Epidermal melanocyte (primary cell): ENCODE measurements around the gene TBC1D22A.

ENCODE experiments used
- DNase-seq: peaks from one replicate; pipeline ENCODE4 v3.0.0; 2011; ENCODE audit warnings: low spot score; ENCODE audit not compliant: insufficient read length

The TBC1D22A gene

GRCh38 chr22:46752988-46753310 is 9.5 kb upstream of the TBC1D22A start:
- no peak for DNase-seq

GRCh38 chr22:46753360-46753759 is 9.1 kb upstream of the TBC1D22A start:
- no peak for DNase-seq

- no peak for DNase-seq
Measured at GRCh38 chr22:46753761-46754109, 8.7 kb upstream of the TBC1D22A start.

- DNase-seq: peak; percentile 76
Measured at GRCh38 chr22:46754110-46754799, 8.2 kb upstream of the TBC1D22A start.

GRCh38 chr22:46754826-46755225 is 7.6 kb upstream of the TBC1D22A start:
- DNase-seq: no peak

GRCh38 chr22:46755525-46755924 is 6.9 kb upstream of the TBC1D22A start:
- DNase-seq: no peak

- DNase-seq: no peak
Measured at GRCh38 chr22:46756097-46756496, 6.4 kb upstream of the TBC1D22A start.

GRCh38 chr22:46757104-46757503 is 5.3 kb upstream of the TBC1D22A start:
- DNase-seq: no peak

- no peak for DNase-seq
Measured at GRCh38 chr22:46758121-46758520, 4.3 kb upstream of the TBC1D22A start.

- DNase-seq: no peak
Measured at GRCh38 chr22:46758867-46759290, 3.6 kb upstream of the TBC1D22A start.

GRCh38 chr22:46761017-46761416 is 1.4 kb upstream of the TBC1D22A start:
- DNase-seq: no peak

- no peak for DNase-seq
Measured at GRCh38 chr22:46761539-46762237, 762 bp upstream of the TBC1D22A start.

GRCh38 chr22:46763051-46763705 is 728 bp downstream of the TBC1D22A start:
- DNase-seq: no peak

GRCh38 chr22:46764140-46764680 is 1.8 kb downstream of the TBC1D22A start:
- no peak for DNase-seq

GRCh38 chr22:46764779-46765485 is 2.5 kb downstream of the TBC1D22A start:
- DNase-seq: no peak

- DNase-seq: no peak
Measured at GRCh38 chr22:46766611-46767010, 4.2 kb downstream of the TBC1D22A start.

- DNase-seq: no peak
Measured at GRCh38 chr22:46767249-46767985, 5.0 kb downstream of the TBC1D22A start.

- no peak for DNase-seq
Measured at GRCh38 chr22:46769191-46769675, 6.8 kb downstream of the TBC1D22A start.

GRCh38 chr22:46769706-46770105 is 7.3 kb downstream of the TBC1D22A start:
- DNase-seq: no peak

- DNase-seq: no peak
Measured at GRCh38 chr22:46770151-46770641, 7.7 kb downstream of the TBC1D22A start.

GRCh38 chr22:46770726-46771125 is 8.3 kb downstream of the TBC1D22A start:
- DNase-seq: no peak
